Occipital lobe (tissue), 2 donors: ENCODE measurements around the gene SCAP. TPM values are rescaled to one million over a fixed set of nuclear protein-coding genes. Genes with fewer than 3 reads are reported as not detected.

Experiments
- DNase-seq: peaks from one replicate; lab custom pipeline; 2025; lab: John Stamatoyannopoulos, UW
- total RNA-seq: library from RNA; depleted of rRNA; stranded (reverse); fragments of >200 nt; gene quantifications from one replicate; pipeline ENCODE4 v1.2.3, GENCODE V29; 2014

The SCAP gene
- total RNA-seq, 1 donor from 2014 or later: 82.0 TPM

GRCh38 chr3:47432673-47433072, 43.1 kb downstream of the SCAP start:
- no peak for DNase-seq

GRCh38 chr3:47431225-47431624, 44.5 kb downstream of the SCAP start:
- no peak for DNase-seq

DNA sequence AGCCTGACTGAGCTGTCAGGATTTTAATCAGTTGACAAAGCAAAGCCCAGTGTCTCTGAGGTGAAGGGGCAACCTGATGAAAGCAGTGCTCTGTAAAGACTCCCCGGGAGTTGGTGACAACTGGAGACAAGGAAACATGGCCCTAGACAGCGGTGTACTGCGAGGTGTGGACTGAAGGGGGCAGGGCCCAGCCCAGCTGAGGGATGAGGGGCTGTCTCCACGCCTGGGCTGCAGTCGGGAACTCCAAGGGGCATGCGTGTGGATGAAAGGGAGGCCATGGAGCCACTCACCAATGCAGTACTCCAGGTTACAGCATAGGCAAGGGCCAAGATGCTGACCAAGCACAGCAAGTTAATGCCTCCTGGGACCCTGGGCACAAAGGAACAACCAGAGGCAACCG, 45.1 kb downstream of the SCAP start:
- DNase-seq: no peak

GRCh38 chr3:47429476-47430270, 46.1 kb downstream of the SCAP start:
- no peak for DNase-seq

GRCh38 chr3:47428662-47429061, 47.1 kb downstream of the SCAP start:
- no peak for DNase-seq

- no peak for DNase-seq
Observed at GRCh38 chr3:47427866-47428265, 47.9 kb downstream of the SCAP start.

- no peak for DNase-seq
Observed at GRCh38 chr3:47425959-47426358, 49.8 kb downstream of the SCAP start.

GRCh38 chr3:47425383-47425778, 50.4 kb downstream of the SCAP start:
- no peak for DNase-seq

GRCh38 chr3:47424434-47425382, 51.0 kb downstream of the SCAP start:
- no peak for DNase-seq

DNA sequence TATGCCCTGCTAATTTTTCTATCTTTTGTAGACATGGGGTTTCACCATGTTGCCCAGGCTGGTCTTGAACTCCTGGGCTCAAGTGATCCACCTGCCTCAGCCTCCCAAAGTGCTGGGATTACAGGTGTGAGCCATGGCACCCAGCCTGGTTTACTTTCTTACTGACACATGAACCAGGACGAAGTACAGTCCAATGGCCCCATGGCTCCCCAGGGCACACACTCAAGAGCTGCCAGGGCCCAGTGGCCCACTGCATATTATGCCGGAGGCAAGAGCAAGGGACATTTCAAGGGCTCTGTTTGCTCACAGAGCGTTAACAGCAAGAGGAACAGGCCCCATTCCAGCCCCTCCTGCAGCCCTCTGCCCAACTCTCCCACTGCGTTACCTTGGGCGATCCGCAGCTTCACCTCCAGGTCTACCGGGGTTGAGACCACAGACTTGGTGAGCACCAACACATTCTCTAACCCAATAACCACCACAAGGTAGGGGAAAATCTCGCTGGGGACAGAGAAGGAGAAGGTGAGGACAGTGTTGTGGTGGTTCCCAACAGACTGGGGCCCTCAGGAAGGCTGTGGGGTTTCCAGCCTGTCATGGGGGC, 52.1 kb downstream of the SCAP start:
- no peak for DNase-seq

DNA sequence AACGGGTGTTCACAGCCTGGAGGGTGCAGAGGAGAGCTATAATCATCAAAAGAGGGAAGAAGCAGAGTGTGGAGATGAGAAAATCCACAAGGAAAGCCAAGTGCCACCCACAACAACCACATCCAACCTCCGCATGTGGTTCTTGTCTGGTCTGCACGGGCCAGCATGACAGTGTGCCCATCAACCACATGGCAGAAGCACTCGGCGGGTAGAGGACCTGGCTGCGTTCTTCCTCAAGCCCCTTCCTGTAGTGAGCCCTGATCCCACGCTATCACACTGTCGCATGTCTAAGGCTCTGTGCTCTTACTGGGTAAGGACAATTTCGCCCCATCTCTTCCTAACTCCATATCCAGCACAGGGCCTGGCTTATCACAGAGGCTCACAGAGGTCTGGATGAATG, 53.0 kb downstream of the SCAP start:
- DNase-seq: no peak

DNA sequence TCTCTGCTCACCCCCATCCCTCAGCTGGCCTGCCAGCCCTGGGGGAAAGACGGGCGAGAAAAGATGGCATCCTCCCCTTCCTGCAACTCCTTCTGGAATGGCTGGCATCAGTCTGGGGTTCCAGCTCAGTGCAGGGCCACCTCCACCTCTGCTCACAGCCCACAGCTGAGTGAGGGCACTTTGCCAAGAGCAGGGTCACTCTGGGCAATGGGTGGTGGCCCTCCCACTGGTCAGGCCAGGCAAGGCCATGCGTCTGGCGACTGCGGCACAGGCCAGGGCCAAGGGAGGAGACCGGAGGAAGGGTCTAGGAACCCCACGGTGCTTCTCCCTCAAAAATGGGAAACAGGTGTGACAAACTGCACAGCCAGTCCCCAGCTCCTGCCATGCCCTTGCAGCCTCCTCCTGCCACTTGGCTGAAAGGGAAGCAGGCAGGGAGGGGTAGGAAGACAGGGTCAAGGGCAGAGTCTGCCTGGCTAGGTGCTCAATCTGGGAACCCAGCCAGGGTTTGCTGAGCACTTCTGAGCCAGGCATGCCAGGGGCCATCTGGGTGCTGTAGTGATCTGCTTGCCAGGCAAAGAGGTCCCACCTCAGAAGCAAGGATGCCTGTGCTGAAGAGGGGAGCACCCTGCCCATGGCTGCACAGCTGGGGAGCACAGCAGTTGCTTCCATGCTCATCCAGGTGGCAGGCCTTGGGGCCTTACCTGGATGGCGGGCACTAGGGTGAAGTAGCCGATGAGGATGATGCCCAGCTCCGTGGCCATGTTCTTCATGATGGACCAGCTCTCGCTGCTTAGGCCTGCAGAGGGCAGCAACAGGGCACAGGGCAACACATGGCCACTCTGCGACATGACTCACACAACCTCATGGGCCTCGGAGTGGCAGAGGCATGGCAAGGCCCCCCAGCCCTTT, 53.7 kb downstream of the SCAP start:
- DNase-seq: no peak

DNA sequence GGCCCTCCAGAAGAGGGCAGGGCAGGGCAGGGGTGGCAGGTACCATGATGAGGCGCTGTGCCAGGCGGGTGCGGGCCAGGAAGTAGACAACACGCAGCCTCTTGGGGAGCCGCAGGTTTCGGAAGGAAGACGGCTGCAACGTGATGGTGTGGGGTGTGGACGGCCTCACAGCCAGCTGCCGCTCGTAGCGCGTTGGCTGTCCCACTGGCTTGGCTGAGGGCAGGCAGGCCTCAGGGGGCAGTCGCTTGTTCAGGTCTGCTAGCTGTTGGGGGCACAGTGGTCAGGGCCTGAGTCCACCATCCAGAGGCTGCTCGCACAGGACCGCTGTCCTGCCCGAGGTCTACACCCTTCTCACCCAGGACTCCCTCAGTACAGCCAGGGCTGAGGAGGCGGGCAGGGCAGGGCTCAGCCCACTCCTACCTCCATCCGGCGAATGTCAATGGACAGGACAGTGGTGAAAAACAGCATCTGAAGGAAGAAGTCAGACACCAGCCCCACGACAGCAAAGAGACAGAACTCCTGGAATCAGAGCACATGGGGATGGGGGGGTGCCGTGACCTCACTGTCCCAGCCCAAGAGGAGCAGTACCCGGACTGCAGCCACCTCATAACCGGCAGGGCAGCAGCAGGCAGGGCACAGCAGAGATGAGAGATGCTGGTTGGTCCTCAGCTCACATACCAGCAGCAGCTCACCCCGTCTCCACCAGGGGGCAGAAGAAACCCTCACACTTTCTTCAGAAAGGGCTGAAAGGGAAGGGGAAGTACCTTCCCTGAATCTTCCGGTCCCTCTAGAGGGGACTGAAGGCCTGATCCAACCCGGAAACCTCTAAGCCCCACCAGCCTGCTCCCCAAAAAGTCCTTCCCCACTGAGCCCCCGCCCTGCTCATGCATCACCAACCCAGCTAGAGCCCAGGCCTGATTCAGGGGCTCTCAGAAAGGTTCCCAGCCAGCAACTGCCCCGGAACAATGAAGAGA, 54.9 kb downstream of the SCAP start:
- peak; percentile 80 for DNase-seq

GRCh38 chr3:47420044-47420430, 55.7 kb downstream of the SCAP start:
- DNase-seq: no peak

GRCh38 chr3:47419083-47420043, 56.4 kb downstream of the SCAP start:
- no peak for DNase-seq

DNA sequence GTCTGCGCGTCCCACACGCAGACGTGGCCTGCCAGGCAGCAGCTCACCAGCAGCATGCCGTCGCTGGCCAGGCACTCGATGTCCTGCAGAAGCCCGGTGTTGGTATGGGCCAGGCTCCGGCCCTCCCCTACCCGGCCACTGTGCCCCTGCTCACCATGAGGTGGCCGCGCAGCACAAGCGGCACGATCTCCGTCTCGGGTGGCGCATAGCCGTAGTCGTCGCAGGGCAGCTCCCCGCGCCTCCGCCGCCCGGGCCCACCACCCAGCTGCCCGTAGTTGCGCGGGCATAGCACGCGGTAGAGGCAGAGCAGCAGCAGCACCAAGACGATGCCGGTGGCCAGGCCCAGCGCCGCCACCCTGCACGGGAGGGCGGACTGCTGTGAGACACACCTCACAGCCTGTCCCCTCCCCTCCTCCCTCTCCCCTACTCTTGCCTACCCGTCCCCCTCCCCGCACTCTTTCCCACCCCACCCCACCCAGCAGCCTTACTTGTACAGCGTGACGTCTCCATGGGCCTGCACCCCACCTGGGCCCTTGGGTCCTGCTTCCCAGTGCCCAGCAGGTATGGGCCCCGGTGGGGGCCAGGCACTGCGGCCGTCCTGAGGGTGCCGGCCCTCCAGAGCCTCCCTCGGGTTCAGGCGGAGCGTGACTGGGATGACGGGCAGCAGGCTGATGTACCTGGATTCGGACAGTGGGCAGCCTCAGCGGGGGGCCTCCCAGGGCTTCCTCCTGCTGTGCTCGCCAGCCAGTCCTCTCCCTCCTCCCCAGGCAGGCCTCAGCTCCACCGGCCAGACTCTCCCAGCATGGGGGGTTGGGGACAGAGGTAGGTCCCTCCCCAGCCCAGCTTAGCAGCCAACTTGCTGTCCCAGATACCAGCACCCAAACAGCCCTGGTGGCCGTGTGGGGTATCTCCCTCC, 57.3 kb downstream of the SCAP start:
- no peak for DNase-seq

GRCh38 chr3:47416041-47416440, 59.7 kb downstream of the SCAP start:
- DNase-seq: no peak
